Measurements from ENCODE around the gene EMILIN2. TPM values are rescaled to one million over a fixed set of nuclear protein-coding genes. Genes with fewer than 3 reads are reported as not detected.

Gene EMILIN2
- total RNA-seq, 1 experiment from 2014 or later: 16.4 TPM

DNA sequence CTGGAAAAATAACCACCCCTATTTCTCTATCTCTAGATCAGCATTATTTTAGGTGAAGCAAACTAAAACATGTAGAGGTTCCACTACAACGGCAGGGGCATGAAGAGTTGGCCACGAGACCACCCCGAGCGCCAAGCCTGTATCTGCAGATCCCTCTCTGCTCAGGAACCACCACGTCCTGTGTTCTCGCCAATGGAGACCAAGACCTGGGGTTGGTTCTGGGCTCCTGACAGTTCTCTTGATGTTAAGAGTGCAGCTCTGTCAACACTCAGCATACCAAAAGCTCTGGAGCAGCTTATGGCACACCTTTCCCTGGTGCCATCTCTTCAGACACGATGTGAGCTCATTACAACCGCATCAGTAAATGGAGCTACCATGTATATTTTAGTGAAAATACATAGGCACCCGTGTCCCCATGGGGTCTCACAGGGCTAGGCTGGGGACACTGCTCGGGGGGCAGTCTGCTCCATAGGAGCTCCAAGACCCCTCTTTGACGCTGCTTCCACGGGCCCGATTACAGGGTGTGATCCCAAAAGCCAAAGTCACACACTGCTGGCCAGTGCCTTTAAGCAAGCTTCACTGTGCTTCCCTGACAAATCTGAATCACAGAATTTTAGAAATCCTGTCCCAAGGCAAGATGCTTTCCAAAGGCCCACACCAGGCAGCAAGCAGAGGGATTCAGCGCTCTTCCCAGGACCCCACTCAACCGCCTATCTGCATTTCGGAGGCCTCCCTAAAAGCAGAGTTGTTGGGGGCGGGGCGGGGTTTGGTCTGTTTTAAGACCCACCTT lies 72.2 kb downstream of the EMILIN2 start:
- in situ Hi-C loops (cut with HindIII; ENCODE audit: low pct_unique_long_range_greater_than_20kb, low sequenced_read_pairs): no loop called here
- DNase-seq (ENCODE audit: low read depth, low spot score): no peak

DNA sequence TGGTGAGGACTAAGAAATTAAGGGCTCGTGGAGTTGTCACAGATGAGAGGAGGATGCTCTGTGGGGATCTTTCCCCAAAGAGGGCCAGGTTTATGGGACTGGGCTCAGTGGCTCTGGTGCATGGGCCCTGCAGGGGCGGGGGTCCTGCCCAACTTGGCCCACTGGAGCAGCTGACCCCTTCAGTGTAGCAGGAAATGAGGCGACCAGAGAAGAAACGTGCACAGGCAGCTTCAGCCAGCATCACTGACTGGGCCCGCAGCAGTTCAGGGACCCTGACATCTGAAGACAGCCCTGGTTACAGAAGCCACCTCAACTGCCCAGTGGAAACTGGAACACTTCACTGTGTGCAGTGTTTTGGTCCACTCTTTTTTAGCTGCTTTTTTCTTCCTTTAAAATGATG lies 72.8 kb downstream of the EMILIN2 start:
- in situ Hi-C loops (cut with HindIII; ENCODE audit: low pct_unique_long_range_greater_than_20kb, low sequenced_read_pairs): no loop called here
- no peak for DNase-seq (ENCODE audit: low read depth, low spot score)

- in situ Hi-C loops (cut with HindIII; ENCODE audit: low pct_unique_long_range_greater_than_20kb, low sequenced_read_pairs): no loop called here
- DNase-seq (ENCODE audit: low read depth, low spot score): no peak
These were observed 73.2 kb downstream of the EMILIN2 start for GRCh38 chr18:2920027-2920426.

DNA sequence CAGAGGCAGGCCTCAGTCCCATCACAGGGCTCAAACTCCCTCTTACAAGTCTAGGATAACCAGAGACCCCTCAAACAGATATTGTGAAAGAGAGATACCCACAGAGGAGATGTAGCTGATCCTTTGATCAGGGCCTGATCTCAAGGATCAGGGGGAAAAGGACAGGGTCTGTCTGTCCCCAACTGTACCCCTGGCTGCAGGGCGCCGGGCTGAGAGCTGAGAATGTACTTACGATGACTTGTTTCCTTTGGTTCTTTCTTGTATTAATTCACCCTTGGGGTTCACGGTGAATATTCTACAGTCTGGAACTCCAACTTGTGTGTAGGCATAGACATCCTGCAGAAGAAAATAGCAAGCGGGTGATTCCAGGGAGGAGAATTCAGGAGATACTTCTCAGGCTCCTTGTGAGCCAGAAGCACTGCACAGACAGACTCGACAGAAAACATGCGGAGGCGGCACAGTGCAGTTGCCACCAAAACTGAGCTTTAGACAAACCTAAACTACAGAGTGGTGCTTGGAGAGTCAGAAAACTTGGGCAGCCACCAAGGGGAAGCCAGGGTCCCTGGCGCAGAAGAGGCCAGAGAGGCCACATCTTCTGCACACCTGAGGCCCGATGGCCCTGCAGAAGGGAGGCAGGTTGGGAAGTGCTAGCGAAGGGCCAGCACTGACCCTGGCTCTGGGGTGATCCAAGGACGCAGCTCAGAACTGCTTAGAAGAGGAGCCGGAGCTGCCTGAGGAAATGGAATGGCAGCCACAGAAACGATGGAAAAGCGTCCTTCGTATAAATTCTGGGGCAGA lies 73.9 kb downstream of the EMILIN2 start:
- no peak for DNase-seq (ENCODE audit: low read depth, low spot score)
- in situ Hi-C loops (cut with HindIII; ENCODE audit: low pct_unique_long_range_greater_than_20kb, low sequenced_read_pairs): no loop called here

DNA sequence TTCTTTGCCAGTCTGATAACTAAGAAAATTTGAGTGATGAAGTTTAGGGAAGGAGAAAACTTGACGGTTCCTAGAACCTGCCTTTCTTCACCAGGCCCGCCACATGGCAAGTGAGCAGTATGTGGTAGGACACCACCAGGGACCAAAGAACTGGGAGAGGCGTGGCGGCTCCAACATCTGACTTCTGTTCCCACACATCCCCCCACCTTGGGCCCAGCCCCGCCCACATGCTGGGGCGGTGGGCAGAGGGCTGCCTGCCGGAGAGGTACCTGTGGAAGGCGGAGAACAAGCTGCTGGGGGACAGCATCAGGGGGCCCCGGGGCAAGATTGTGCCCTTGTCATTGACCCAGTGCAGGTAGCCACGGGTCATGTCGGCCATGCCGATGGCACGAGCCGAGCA lies 75.0 kb downstream of the EMILIN2 start:
- in situ Hi-C loops (cut with HindIII; ENCODE audit: low pct_unique_long_range_greater_than_20kb, low sequenced_read_pairs): no loop called here
- DNase-seq (ENCODE audit: low read depth, low spot score): no peak

DNA sequence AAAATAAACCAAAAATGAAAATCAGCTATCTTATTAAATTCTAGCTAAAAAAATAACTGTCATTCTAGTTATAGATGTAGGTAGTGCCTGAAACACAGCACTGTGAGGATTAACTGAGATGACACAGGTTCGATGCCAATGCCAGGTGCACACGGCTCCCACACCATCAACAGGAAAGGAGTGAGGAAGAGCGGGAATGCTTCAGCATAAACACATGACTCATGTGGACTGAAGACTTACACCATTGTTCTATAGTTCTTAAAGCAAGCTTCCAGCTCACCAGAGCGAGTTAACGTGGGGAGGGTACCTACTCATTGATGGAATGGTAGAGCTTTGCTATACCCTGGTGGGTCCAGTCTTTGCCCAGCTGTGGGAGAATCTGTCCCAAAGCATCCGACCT lies 76.7 kb downstream of the EMILIN2 start:
- in situ Hi-C loops (cut with HindIII; ENCODE audit: low pct_unique_long_range_greater_than_20kb, low sequenced_read_pairs): no loop called here
- no peak for DNase-seq (ENCODE audit: low read depth, low spot score)

- no peak for DNase-seq (ENCODE audit: low read depth, low spot score)
- in situ Hi-C loops (cut with HindIII; ENCODE audit: low pct_unique_long_range_greater_than_20kb, low sequenced_read_pairs): no loop called here
These were observed 78.1 kb downstream of the EMILIN2 start for GRCh38 chr18:2924920-2925319.

DNA sequence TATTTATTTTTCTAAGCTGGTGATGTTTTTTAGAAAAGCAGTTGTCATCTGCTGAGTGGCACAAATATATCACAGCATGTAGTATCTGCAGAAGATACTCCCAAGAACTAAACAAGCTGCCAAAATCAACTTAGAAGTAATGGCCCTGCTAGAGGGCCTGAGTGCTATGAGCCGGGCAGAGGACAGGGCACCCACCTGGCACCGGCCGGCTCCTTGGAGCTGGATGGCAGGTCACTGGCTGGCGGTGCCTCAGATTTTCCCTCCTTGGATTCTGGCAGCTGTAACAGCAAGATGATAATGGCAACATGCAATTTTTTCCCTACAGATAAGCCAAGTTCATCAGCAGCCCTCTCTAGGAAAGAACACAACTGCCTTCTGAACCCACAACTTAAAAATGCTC lies 79.7 kb downstream of the EMILIN2 start:
- no peak for DNase-seq (ENCODE audit: low read depth, low spot score)
- in situ Hi-C loops (cut with HindIII; ENCODE audit: low pct_unique_long_range_greater_than_20kb, low sequenced_read_pairs): no loop called here

DNA sequence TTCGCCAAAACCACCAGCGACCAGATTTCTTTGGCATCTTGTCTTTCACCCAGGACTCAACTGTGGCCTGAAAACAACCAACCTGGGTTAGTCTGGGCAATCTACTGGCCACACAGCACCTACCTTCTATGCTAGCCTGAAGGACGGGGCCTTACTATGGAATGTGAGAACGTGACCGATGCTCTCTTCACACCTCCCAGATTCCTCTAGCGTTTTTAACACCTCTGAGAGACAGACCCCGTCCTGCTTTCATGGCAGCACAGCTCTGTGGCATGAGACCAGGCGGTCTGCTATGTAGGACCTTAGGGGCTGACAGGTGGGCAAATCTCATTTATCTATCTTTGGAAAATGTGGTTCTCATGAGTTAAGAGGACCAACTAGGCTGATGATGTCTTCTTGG lies 80.9 kb downstream of the EMILIN2 start:
- in situ Hi-C loops (cut with HindIII; ENCODE audit: low pct_unique_long_range_greater_than_20kb, low sequenced_read_pairs): no loop called here
- no peak for DNase-seq (ENCODE audit: low read depth, low spot score)

DNA sequence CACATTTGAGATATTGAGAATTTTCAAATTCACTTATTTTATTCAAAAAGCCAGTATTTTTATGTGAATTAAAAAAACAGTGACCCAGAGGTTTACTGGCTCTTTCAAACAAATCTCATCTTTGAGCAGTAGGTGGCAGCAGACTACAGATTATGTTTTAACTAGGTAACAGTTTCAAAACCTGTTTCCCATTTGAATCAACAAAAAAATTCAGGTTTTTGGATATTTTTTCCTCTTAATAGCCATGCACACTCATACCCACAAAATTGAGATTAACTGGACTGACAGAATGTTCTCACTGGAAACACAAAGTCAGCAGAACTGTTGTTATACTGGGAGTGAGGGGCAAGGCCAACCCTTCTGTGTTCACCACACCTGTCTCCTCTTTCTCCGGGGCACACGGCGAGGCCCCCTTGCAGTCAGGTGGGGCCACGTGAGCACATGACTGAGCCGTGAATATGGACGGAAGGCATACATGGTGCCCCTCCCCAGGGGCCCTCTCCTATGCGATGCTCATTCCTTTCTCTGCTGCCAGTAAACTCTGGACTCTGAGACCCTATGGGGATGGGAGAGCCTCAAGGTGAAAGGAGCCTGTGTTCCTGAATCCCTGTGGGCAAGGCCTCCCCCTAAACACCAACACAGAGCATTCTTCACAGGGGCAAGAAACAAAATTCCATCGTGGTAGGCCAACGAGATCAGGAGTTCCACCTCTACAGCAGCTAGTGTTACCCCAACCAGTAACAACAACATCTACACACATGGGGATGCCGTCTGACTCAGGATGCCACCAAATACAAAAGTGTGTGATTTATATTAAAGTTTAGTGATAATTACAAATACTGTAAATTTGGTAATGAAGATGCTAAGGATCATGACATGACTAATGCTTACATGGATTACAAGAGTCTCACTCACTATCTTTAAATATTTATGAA lies 85.7 kb downstream of the EMILIN2 start:
- DNase-seq (ENCODE audit: low read depth, low spot score): peak; percentile 67
- in situ Hi-C loops (cut with HindIII; ENCODE audit: low pct_unique_long_range_greater_than_20kb, low sequenced_read_pairs): no loop called here

- DNase-seq (ENCODE audit: low read depth, low spot score): no peak
- in situ Hi-C loops (cut with HindIII; ENCODE audit: low pct_unique_long_range_greater_than_20kb, low sequenced_read_pairs): no loop called here
These were observed 87.2 kb downstream of the EMILIN2 start for GRCh38 chr18:2933995-2934394.

DNA sequence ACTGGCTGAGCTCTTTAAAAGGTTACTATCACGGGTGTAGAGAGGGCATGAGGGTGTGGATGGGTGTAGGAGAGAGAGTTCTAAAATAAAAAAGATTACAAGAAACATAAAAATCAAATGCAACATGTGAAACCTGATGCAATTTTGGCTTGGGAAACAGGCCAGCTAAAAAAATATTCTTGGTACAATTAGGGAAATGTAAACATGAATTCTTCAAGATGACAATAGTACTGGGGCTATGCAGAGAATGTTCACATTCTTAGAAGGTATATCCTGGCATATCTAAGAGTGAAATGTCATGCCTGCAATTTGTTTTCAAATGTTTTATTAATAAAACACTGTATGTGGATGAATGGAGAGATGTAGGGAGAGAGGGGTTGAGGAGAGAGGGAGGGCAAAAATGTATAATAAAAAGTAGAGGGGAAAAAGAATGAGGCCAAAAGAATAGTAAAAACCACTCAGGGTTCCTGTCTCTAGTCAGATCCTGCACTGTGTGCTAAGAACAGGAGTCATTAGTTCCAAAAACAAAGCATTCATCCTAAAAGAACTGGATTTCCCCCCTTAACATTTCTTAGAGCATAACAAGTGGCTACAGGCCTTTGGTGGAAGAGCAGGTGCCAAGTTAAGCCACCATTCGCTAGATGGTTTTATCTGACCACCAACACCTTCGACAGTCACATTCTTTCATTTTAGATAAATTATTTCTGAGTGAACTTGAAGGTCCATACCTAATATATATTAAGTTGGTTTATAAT lies 88.8 kb downstream of the EMILIN2 start:
- DNase-seq (ENCODE audit: low read depth, low spot score): no peak

DNA sequence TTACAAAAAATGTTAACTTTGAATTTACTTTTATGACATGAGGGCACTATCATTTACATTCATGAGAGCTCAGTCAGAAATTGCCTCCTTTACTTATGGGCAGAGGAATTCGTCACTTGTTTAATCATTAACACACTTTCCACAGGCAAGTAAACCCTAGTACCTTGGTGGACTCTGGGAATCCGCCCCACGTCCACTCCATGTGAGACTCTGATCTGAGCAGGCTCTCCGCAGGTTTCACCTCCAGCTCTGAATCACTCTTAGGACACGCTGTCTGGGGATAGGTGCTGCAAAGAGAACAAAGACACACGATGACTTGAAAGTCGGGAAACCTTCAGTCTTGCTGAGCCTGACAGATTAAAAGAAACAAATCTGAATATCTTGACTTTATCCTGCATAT lies 92.5 kb downstream of the EMILIN2 start:
- in situ Hi-C loops (cut with HindIII; ENCODE audit: low pct_unique_long_range_greater_than_20kb, low sequenced_read_pairs): no loop called here
- no peak for DNase-seq (ENCODE audit: low read depth, low spot score)

More for the DNA sequence above, 88.8 kb downstream of the EMILIN2 start:
- in situ Hi-C loops (cut with HindIII; ENCODE audit: low pct_unique_long_range_greater_than_20kb, low sequenced_read_pairs): no loop called here

- in situ Hi-C loops (cut with HindIII; ENCODE audit: low pct_unique_long_range_greater_than_20kb, low sequenced_read_pairs): no loop called here
These were observed 101.2 kb downstream of the EMILIN2 start for GRCh38 chr18:2948038-2948437.

GRCh38 chr18:2952605-2953004 lies 105.8 kb downstream of the EMILIN2 start:
- DNase-seq (ENCODE audit: low read depth, low spot score): no peak

More at GRCh38 chr18:2948038-2948437, 101.2 kb downstream of the EMILIN2 start:
- DNase-seq (ENCODE audit: low read depth, low spot score): peak; percentile 44

DNA sequence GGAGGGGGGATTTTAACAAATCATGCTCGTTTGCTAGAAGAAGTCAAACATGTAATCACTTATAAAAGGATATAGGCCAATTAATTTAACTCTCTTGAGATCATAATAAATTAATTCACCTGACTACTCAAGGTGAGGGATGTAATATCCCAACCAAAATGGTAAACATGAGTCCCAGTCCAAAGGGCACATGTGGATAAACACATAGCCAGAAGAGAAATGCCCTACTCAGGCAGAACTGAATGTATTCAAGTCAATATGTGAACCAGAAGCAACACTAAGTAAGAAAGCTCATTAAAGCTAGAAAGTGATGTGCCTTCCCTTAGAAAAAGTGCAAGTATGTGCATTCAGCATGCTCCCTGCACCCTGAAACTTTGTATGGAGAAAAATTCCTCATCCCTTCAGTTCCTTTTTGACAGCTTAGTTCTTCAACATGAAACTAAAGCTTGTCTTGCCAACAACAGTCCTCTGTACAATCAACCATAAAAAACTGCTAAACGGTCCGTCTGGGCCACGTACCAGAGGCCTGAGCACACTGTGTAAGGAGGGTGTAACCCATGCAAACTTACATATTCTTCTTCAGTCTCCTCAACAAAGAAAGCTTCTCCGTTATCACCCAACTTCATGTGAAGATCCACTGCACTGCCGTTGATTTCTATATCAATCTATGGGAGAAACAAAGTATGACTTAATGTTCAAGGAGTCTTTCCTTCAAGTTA lies 107.3 kb downstream of the EMILIN2 start:
- in situ Hi-C loops (cut with HindIII; ENCODE audit: low pct_unique_long_range_greater_than_20kb, low sequenced_read_pairs): no loop called here
- no peak for DNase-seq (ENCODE audit: low read depth, low spot score)

More at GRCh38 chr18:2952605-2953004, 105.8 kb downstream of the EMILIN2 start:
- in situ Hi-C loops (cut with HindIII; ENCODE audit: low pct_unique_long_range_greater_than_20kb, low sequenced_read_pairs): no loop called here
